ENCODE results near the gene ADCY7.

ADCY7 gene

GRCh38 chr16:50314665-50315064 lies 48.3 kb downstream of the ADCY7 start:
- FAIRE-seq (no peak), DNase-seq (ENCODE audit: insufficient read length, low spot score) (no peak)
- TF ChIP-seq PAX5 (IDR thresholded peaks at IDR 0.05; ENCODE audit: insufficient read depth, low read length, severe bottlenecking), result no peak
- no peak for TF ChIP-seq POU2F2 (IDR thresholded peaks at IDR 0.05; ENCODE audit: low read depth, low read length)
- TF ChIP-seq TAF1 (IDR thresholded peaks at IDR 0.05; ENCODE audit: low read depth, low read length), result no peak
- no peak for TF ChIP-seq SPI1 (IDR thresholded peaks at IDR 0.05; ENCODE audit: low read depth, low read length)
- TF ChIP-seq POLR2A (IDR thresholded peaks at IDR 0.05; ENCODE audit: low read depth, low read length), result no peak
- no peak; the same call in 1 of the 2 replicates for TF ChIP-seq POLR2AphosphoS5 (IDR thresholded peaks at IDR 0.05; ENCODE audit: low read depth, low read length)

- TF ChIP-seq POLR2A (IDR thresholded peaks at IDR 0.05; ENCODE audit: low read depth, low read length) (peak; percentile 18; the same call in 1 of the 2 replicates), POLR2AphosphoS5 (IDR thresholded peaks at IDR 0.05; ENCODE audit: low read depth, low read length) (no peak)
- no peak for FAIRE-seq
Measured at GRCh38 chr16:50315346-50315997, 49.1 kb downstream of the ADCY7 start.

GRCh38 chr16:50316102-50316847 lies 49.9 kb downstream of the ADCY7 start:
- no peak for FAIRE-seq
- TF ChIP-seq POLR2AphosphoS5 (IDR thresholded peaks at IDR 0.05; ENCODE audit: low read depth, low read length) (peak; percentile 51; the same call in 1 of the 2 replicates), SPI1 (IDR thresholded peaks at IDR 0.05; ENCODE audit: low read depth, low read length) (no peak)

More at GRCh38 chr16:50315346-50315997, 49.1 kb downstream of the ADCY7 start:
- no peak for DNase-seq (ENCODE audit: insufficient read length, low spot score)

GRCh38 chr16:50316848-50317630 lies 50.7 kb downstream of the ADCY7 start:
- peak; percentile 57 for FAIRE-seq
- TF ChIP-seq PAX5 (IDR thresholded peaks at IDR 0.05; ENCODE audit: insufficient read depth, low read length, severe bottlenecking), result no peak
- no peak for TF ChIP-seq SPI1 (IDR thresholded peaks at IDR 0.05; ENCODE audit: low read depth, low read length)
- TF ChIP-seq TAF1 (IDR thresholded peaks at IDR 0.05; ENCODE audit: low read depth, low read length), result no peak
- TF ChIP-seq POLR2AphosphoS5 (IDR thresholded peaks at IDR 0.05; ENCODE audit: low read depth, low read length), result no peak
- TF ChIP-seq POU2F2 (IDR thresholded peaks at IDR 0.05; ENCODE audit: low read depth, low read length), result no peak
- no peak for TF ChIP-seq POLR2A (IDR thresholded peaks at IDR 0.05; ENCODE audit: low read depth, low read length)
- no peak for DNase-seq (ENCODE audit: insufficient read length, low spot score)

More at GRCh38 chr16:50316102-50316847, 49.9 kb downstream of the ADCY7 start:
- no peak for DNase-seq (ENCODE audit: insufficient read length, low spot score)

- no peak for FAIRE-seq
- no peak for TF ChIP-seq TAF1 (IDR thresholded peaks at IDR 0.05; ENCODE audit: low read depth, low read length)
- TF ChIP-seq POU2F2 (IDR thresholded peaks at IDR 0.05; ENCODE audit: low read depth, low read length), result no peak
- no peak for TF ChIP-seq PAX5 (IDR thresholded peaks at IDR 0.05; ENCODE audit: insufficient read depth, low read length, severe bottlenecking)
- TF ChIP-seq POLR2A (IDR thresholded peaks at IDR 0.05; ENCODE audit: low read depth, low read length), result no peak
- no peak for TF ChIP-seq SPI1 (IDR thresholded peaks at IDR 0.05; ENCODE audit: low read depth, low read length)
- TF ChIP-seq POLR2AphosphoS5 (IDR thresholded peaks at IDR 0.05; ENCODE audit: low read depth, low read length), result no peak
Measured at GRCh38 chr16:50318796-50319578, 52.6 kb downstream of the ADCY7 start.

GRCh38 chr16:50320310-50320709 lies 54.0 kb downstream of the ADCY7 start:
- DNase-seq (ENCODE audit: insufficient read length, low spot score), result no peak
- no peak for FAIRE-seq

More at GRCh38 chr16:50318796-50319578, 52.6 kb downstream of the ADCY7 start:
- DNase-seq (ENCODE audit: insufficient read length, low spot score), result no peak

GRCh38 chr16:50322333-50322732 lies 56.0 kb downstream of the ADCY7 start:
- DNase-seq (ENCODE audit: insufficient read length, low spot score), result no peak
- FAIRE-seq, result no peak
- TF ChIP-seq POU2F2 (IDR thresholded peaks at IDR 0.05; ENCODE audit: low read depth, low read length), result no peak
- no peak for TF ChIP-seq PAX5 (IDR thresholded peaks at IDR 0.05; ENCODE audit: insufficient read depth, low read length, severe bottlenecking)
- no peak for TF ChIP-seq TAF1 (IDR thresholded peaks at IDR 0.05; ENCODE audit: low read depth, low read length)
- no peak for TF ChIP-seq POLR2A (IDR thresholded peaks at IDR 0.05; ENCODE audit: low read depth, low read length)
- no peak for TF ChIP-seq SPI1 (IDR thresholded peaks at IDR 0.05; ENCODE audit: low read depth, low read length)
- TF ChIP-seq POLR2AphosphoS5 (IDR thresholded peaks at IDR 0.05; ENCODE audit: low read depth, low read length), result no peak

More at GRCh38 chr16:50320310-50320709, 54.0 kb downstream of the ADCY7 start:
- no peak for TF ChIP-seq POU2F2 (IDR thresholded peaks at IDR 0.05; ENCODE audit: low read depth, low read length)
- no peak for TF ChIP-seq TAF1 (IDR thresholded peaks at IDR 0.05; ENCODE audit: low read depth, low read length)
- TF ChIP-seq PAX5 (IDR thresholded peaks at IDR 0.05; ENCODE audit: insufficient read depth, low read length, severe bottlenecking), result no peak
- no peak for TF ChIP-seq SPI1 (IDR thresholded peaks at IDR 0.05; ENCODE audit: low read depth, low read length)
- no peak for TF ChIP-seq POLR2AphosphoS5 (IDR thresholded peaks at IDR 0.05; ENCODE audit: low read depth, low read length)
- no peak for TF ChIP-seq POLR2A (IDR thresholded peaks at IDR 0.05; ENCODE audit: low read depth, low read length)

GRCh38 chr16:50323335-50324011 lies 57.1 kb downstream of the ADCY7 start:
- FAIRE-seq (peak; percentile 64), DNase-seq (ENCODE audit: insufficient read length, low spot score) (no peak)
- TF ChIP-seq SPI1 (IDR thresholded peaks at IDR 0.05; ENCODE audit: low read depth, low read length) (no peak), POLR2A (IDR thresholded peaks at IDR 0.05; ENCODE audit: low read depth, low read length) (no peak), POU2F2 (IDR thresholded peaks at IDR 0.05; ENCODE audit: low read depth, low read length) (no peak), TAF1 (IDR thresholded peaks at IDR 0.05; ENCODE audit: low read depth, low read length) (no peak), PAX5 (IDR thresholded peaks at IDR 0.05; ENCODE audit: insufficient read depth, low read length, severe bottlenecking) (no peak), POLR2AphosphoS5 (IDR thresholded peaks at IDR 0.05; ENCODE audit: low read depth, low read length) (no peak)

All from GM12891 (cell line).